SHP77 (cell line): ENCODE results near the gene SMPD3.

ENCODE experiments used
- DNase-seq, 2 experiments: peaks; one replicate each; lab custom pipeline; 2025; lab: John Stamatoyannopoulos, UW

Gene SMPD3

GRCh38 chr16:68380676-68381362 is 67.5 kb downstream of the SMPD3 start:
- DNase-seq = no peak

- no peak for DNase-seq
Observed at GRCh38 chr16:68380348-68380670, 68.0 kb downstream of the SMPD3 start.

- no peak for DNase-seq
Observed at GRCh38 chr16:68379472-68380347, 68.6 kb downstream of the SMPD3 start.

- DNase-seq = no peak
Observed at GRCh38 chr16:68378436-68379415, 69.6 kb downstream of the SMPD3 start.

GRCh38 chr16:68377667-68378393 is 70.5 kb downstream of the SMPD3 start:
- no peak for DNase-seq

GRCh38 chr16:68377221-68377620 is 71.1 kb downstream of the SMPD3 start:
- no peak for DNase-seq

GRCh38 chr16:68376590-68376989 is 71.7 kb downstream of the SMPD3 start:
- DNase-seq = no peak

GRCh38 chr16:68375801-68376536 is 72.3 kb downstream of the SMPD3 start:
- no peak for DNase-seq

- DNase-seq = no peak
Observed at GRCh38 chr16:68374961-68375660, 73.2 kb downstream of the SMPD3 start.

GRCh38 chr16:68374246-68374805 is 74.0 kb downstream of the SMPD3 start:
- DNase-seq = no peak

- no peak for DNase-seq
Observed at GRCh38 chr16:68373528-68374245, 74.6 kb downstream of the SMPD3 start.

- no peak for DNase-seq
Observed at GRCh38 chr16:68372806-68373205, 75.5 kb downstream of the SMPD3 start.

GRCh38 chr16:68372381-68372720 is 76.0 kb downstream of the SMPD3 start:
- no peak for DNase-seq

GRCh38 chr16:68371706-68372380 is 76.5 kb downstream of the SMPD3 start:
- DNase-seq = no peak

GRCh38 chr16:68371276-68371651 is 77.0 kb downstream of the SMPD3 start:
- no peak for DNase-seq

- DNase-seq = peak in 1 of 2 experiments; percentile 52
Observed at GRCh38 chr16:68370581-68371275, 77.6 kb downstream of the SMPD3 start.

- DNase-seq = no peak
Observed at GRCh38 chr16:68369697-68370580, 78.4 kb downstream of the SMPD3 start.
